Measurements from ENCODE around the gene FAAP20.

FAAP20 gene

DNA sequence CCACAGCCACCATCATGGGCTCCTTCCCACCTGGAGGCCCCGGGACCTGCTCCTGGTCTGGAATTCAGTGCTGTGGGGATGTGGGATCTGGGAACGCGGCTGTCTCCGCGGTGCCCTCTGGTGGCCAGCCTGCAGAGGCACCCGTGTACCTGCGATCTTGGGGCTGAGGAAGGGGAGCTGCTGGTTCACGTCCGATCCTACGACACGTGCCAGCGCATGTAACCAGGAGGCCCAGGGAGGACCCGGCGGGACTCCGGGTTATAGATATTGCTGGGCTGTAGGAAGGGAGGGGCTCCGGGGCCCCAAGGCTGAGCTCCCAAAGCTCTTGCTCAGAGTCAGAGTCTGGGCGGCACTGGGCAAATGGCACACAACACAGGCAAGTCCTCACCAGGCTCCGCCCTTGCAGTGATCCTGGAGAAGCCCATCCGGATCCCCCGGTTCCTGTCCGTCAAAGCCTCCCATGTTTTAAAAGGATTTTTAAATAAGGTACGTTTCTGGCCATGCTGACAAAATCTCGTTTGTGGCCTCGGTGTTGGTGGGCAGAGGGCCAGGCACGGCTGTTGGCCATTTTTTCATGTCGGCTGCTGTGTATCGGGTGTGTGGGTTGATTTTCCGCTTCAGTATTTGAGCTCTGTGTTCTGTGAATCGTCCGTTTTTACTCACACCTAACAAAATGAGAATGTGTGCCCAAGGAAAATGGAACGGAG is 20.1 kb downstream of the FAAP20 start:
- Histone ChIP-seq H3K27me3 (ENCODE audit: insufficient read depth, insufficient read length) (no peaks in the 10 kb centered on the region), H3K9me3 (ENCODE audit: insufficient read depth, low read length) (no peaks in the 10 kb centered on the region), H3K9ac (ENCODE audit: insufficient read length, low read depth) (no peak overlapping the region), H3K4me3 (ENCODE audit: insufficient read length, low read depth) (no peak overlapping the region), H3K4me1 (ENCODE audit: insufficient read depth, insufficient read length) (peaks cover 2% of the 10 kb centered on the region), H3K36me3 (ENCODE audit: insufficient read depth, insufficient read length, low read length) (peaks cover 31% of the 10 kb centered on the region)
- DNase-seq (ENCODE audit: low read depth, low spot score): no peak
- TF ChIP-seq SUZ12 (IDR thresholded peaks at IDR 0.05; ENCODE audit: extremely low read depth, insufficient read depth, insufficient read length) (no peak), YY1 (IDR thresholded peaks at IDR 0.05; ENCODE audit: insufficient read depth, insufficient read length) (no peak), ZNF274 (IDR thresholded peaks at IDR 0.05; ENCODE audit: low read depth, low read length) (no peak)

DNA sequence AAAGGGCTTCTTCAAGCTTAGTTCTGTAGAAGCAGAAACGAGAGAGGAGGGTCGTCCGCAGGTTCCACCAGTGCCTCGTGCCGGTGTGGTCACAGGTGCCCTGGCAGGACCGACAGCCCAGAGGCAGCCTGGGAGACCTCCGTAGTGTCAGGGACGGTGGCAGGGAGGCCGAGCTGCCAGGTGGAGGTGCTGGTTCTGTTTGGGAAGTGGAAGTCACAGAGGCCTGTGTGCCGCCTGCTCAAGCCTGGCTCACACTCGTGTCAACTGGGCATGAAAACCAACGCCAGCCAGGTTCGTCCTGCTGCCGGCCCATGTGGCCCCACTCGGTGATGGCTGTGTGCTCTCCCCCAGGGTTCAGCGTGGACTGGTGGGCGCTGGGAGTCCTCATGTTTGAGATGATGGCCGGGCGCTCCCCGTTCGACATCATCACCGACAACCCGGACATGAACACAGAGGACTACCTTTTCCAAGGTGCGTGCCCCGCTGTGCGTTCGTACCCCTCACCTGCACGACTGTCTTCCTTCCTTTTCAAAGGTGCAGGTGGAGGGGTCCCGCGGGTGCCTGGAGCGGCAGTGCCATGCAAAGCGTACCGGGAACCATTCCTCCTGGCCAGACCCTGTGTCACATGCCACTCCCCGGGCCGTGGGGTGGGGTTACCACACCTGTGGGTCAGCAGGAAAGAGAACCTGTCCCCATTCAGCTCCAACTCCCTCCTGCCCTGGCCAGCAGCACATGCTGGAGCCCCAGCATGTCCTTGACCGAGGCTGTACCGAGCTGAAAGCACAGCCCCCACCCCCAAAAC is 20.8 kb downstream of the FAAP20 start:
- H3K4me1 ChIP-seq (ENCODE audit: insufficient read depth, insufficient read length): peaks cover 2% of the 10 kb centered on the region
- H3K27me3 ChIP-seq (ENCODE audit: insufficient read depth, insufficient read length): no peaks in the 10 kb centered on the region
- DNase-seq (ENCODE audit: low read depth, low spot score): no peak
- H3K9me3 ChIP-seq (ENCODE audit: insufficient read depth, low read length): no peaks in the 10 kb centered on the region
- H3K36me3 ChIP-seq (ENCODE audit: insufficient read depth, insufficient read length, low read length): peaks cover 31% of the 10 kb centered on the region
- H3K9ac ChIP-seq (ENCODE audit: insufficient read length, low read depth): no peak overlapping the region
- H3K4me3 ChIP-seq (ENCODE audit: insufficient read length, low read depth): no peak overlapping the region
- TF ChIP-seq ZNF274 (IDR thresholded peaks at IDR 0.05; ENCODE audit: low read depth, low read length): no peak
- TF ChIP-seq YY1 (IDR thresholded peaks at IDR 0.05; ENCODE audit: insufficient read depth, insufficient read length): no peak
- no peak for TF ChIP-seq SUZ12 (IDR thresholded peaks at IDR 0.05; ENCODE audit: extremely low read depth, insufficient read depth, insufficient read length)

GRCh38 chr1:2172551-2173146 is 21.9 kb downstream of the FAAP20 start:
- Histone ChIP-seq H3K4me1 (ENCODE audit: insufficient read depth, insufficient read length) (peaks cover 2% of the 10 kb centered on the region), H3K4me3 (ENCODE audit: insufficient read length, low read depth) (no peak overlapping the region), H3K9ac (ENCODE audit: insufficient read length, low read depth) (no peak overlapping the region), H3K36me3 (ENCODE audit: insufficient read depth, insufficient read length, low read length) (peaks cover 31% of the 10 kb centered on the region), H3K9me3 (ENCODE audit: insufficient read depth, low read length) (no peaks in the 10 kb centered on the region), H3K27me3 (ENCODE audit: insufficient read depth, insufficient read length) (no peaks in the 10 kb centered on the region)
- TF ChIP-seq SUZ12 (IDR thresholded peaks at IDR 0.05; ENCODE audit: extremely low read depth, insufficient read depth, insufficient read length) (no peak), ZNF274 (IDR thresholded peaks at IDR 0.05; ENCODE audit: low read depth, low read length) (no peak), YY1 (IDR thresholded peaks at IDR 0.05; ENCODE audit: insufficient read depth, insufficient read length) (no peak)
- DNase-seq (ENCODE audit: low read depth, low spot score): no peak

DNA sequence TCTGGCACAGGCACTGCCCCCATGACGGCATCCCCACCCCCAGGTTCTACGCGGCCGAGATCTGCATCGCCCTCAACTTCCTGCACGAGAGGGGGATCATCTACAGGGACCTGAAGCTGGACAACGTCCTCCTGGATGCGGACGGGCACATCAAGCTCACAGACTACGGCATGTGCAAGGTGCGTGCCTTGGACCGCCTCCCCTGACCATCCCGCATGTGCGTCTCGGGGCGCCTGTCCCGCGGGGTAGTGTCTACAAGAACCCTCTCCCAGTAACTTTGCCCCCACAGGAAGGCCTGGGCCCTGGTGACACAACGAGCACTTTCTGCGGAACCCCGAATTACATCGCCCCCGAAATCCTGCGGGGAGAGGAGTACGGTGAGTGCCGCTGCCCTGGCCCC is 22.6 kb downstream of the FAAP20 start:
- H3K4me1 ChIP-seq (ENCODE audit: insufficient read depth, insufficient read length): peaks cover 2% of the 10 kb centered on the region

DNA sequence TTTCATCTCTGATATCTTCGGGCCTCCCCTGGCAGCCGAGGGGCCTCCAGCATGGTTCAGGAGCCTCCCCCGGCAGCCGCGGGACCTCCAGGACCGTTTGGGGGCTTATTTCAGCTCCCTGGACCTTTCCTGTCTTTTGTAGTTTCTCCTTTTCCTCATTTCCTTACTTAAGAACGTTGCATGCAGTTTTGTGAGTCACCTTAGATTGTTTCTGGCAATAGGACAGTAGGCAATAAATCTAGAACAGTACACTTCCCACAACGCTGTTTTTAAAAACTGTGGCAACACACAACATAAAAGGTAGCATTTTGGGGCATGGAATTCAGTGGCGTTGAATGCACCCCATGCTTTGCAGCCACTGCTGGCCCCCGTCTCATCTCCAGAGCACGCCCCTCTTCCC is 24.4 kb downstream of the FAAP20 start:
- no peak for DNase-seq (ENCODE audit: low read depth, low spot score)
- Histone ChIP-seq H3K9me3 (ENCODE audit: insufficient read depth, low read length) (no peaks in the 10 kb centered on the region), H3K4me3 (ENCODE audit: insufficient read length, low read depth) (no peak overlapping the region), H3K9ac (ENCODE audit: insufficient read length, low read depth) (no peak overlapping the region), H3K4me1 (ENCODE audit: insufficient read depth, insufficient read length) (peaks cover 7% of the 10 kb centered on the region), H3K36me3 (ENCODE audit: insufficient read depth, insufficient read length, low read length) (peaks cover 24% of the 10 kb centered on the region), H3K27me3 (ENCODE audit: insufficient read depth, insufficient read length) (no peaks in the 10 kb centered on the region)
- TF ChIP-seq ZNF274 (IDR thresholded peaks at IDR 0.05; ENCODE audit: low read depth, low read length): no peak
- no peak for TF ChIP-seq SUZ12 (IDR thresholded peaks at IDR 0.05; ENCODE audit: extremely low read depth, insufficient read depth, insufficient read length)
- TF ChIP-seq YY1 (IDR thresholded peaks at IDR 0.05; ENCODE audit: insufficient read depth, insufficient read length): no peak

More for the DNA sequence above, 22.6 kb downstream of the FAAP20 start:
- no peak overlapping the region for H3K4me3 ChIP-seq (ENCODE audit: insufficient read length, low read depth)
- peaks cover 31% of the 10 kb centered on the region for H3K36me3 ChIP-seq (ENCODE audit: insufficient read depth, insufficient read length, low read length)
- no peak overlapping the region for H3K9ac ChIP-seq (ENCODE audit: insufficient read length, low read depth)
- H3K9me3 ChIP-seq (ENCODE audit: insufficient read depth, low read length): no peaks in the 10 kb centered on the region
- H3K27me3 ChIP-seq (ENCODE audit: insufficient read depth, insufficient read length): no peaks in the 10 kb centered on the region
- DNase-seq (ENCODE audit: low read depth, low spot score): no peak
- TF ChIP-seq SUZ12 (IDR thresholded peaks at IDR 0.05; ENCODE audit: extremely low read depth, insufficient read depth, insufficient read length) (no peak), YY1 (IDR thresholded peaks at IDR 0.05; ENCODE audit: insufficient read depth, insufficient read length) (no peak)

GRCh38 chr1:2169200-2169836 is 25.3 kb downstream of the FAAP20 start:
- Histone ChIP-seq H3K9ac (ENCODE audit: insufficient read length, low read depth) (no peak overlapping the region), H3K36me3 (ENCODE audit: insufficient read depth, insufficient read length, low read length) (peaks cover 18% of the 10 kb centered on the region), H3K9me3 (ENCODE audit: insufficient read depth, low read length) (0 out of 2 replicates have a peak, but pooled peaks cover under 1% of the 10 kb centered on the region), H3K4me1 (ENCODE audit: insufficient read depth, insufficient read length) (peaks cover 8% of the 10 kb centered on the region), H3K4me3 (ENCODE audit: insufficient read length, low read depth) (no peak overlapping the region), H3K27me3 (ENCODE audit: insufficient read depth, insufficient read length) (no peaks in the 10 kb centered on the region)
- DNase-seq (ENCODE audit: low read depth, low spot score): no peak
- TF ChIP-seq SUZ12 (IDR thresholded peaks at IDR 0.05; ENCODE audit: extremely low read depth, insufficient read depth, insufficient read length) (no peak), YY1 (IDR thresholded peaks at IDR 0.05; ENCODE audit: insufficient read depth, insufficient read length) (no peak), ZNF274 (IDR thresholded peaks at IDR 0.05; ENCODE audit: low read depth, low read length) (no peak)
